MCF 10A (cell line): ENCODE results near the gene ZNF790. TPM values are rescaled to one million over a fixed set of nuclear protein-coding genes. Genes with fewer than 3 reads are reported as not detected.

ENCODE experiments used
- Bru-seq: library from RNA; stranded (reverse); fragments of 400-500 nt; gene quantifications from one replicate; lab custom pipeline; 2021; lab: Mats Ljungman, UMichigan
- BruChase-seq, 2 experiments: library from RNA; stranded (reverse); fragments of 400-500 nt; gene quantifications; one replicate each; lab custom pipeline; 2021; lab: Mats Ljungman, UMichigan
- BruUV-seq: library from RNA; stranded (reverse); fragments of 400-500 nt; replicated peaks from 2 replicates; lab custom pipeline; 2021; lab: Mats Ljungman, UMichigan
- CTCF ChIA-PET: fragments of 300-600 bp; sonication (Branson Sonifier 250); formaldehyde crosslinking; extraction: SDS; loops from one replicate; lab custom pipeline; 2021; ENCODE audit warnings: antibody characterized with exemption, inconsistent platforms; lab: Yijun Ruan, JAX
- POLR2A ChIA-PET: fragments of 300-600, 350-650 bp; sonication (Branson Sonifier 250); formaldehyde crosslinking; extraction: SDS; loops from one replicate; lab custom pipeline; 2020; ENCODE audit warnings: antibody characterized with exemption, inconsistent platforms; lab: Yijun Ruan, JAX
- DNase-seq: peaks from one replicate; pipeline ENCODE4 v3.0.0-alpha.2; 2018; ENCODE audit not compliant: unreplicated experiment
- H3K27ac Mint-ChIP-seq: one replicate; pipeline ENCODE4 v1.8.0; 2022; ENCODE audit warnings: mild to moderate bottlenecking, low read depth, mixed read lengths; ENCODE audit not compliant: unreplicated experiment
- H3K27me3 Mint-ChIP-seq: one replicate; pipeline ENCODE4 v1.8.0; 2022; ENCODE audit warnings: mixed read lengths; ENCODE audit not compliant: insufficient read depth, unreplicated experiment
- H3K36me3 Mint-ChIP-seq: one replicate; pipeline ENCODE4 v1.8.0; 2022; ENCODE audit warnings: mild to moderate bottlenecking, moderate library complexity, mixed read lengths; ENCODE audit not compliant: insufficient read depth, unreplicated experiment
- H3K4me1 Mint-ChIP-seq: one replicate; pipeline ENCODE4 v1.8.0; 2022; ENCODE audit warnings: mixed read lengths; ENCODE audit not compliant: insufficient read depth, unreplicated experiment
- H3K4me3 Mint-ChIP-seq: one replicate; pipeline ENCODE4 v1.8.0; 2022; ENCODE audit warnings: mild to moderate bottlenecking, moderate library complexity, mixed read lengths; ENCODE audit not compliant: unreplicated experiment
- H3K9me3 Mint-ChIP-seq: one replicate; pipeline ENCODE4 v1.8.0; 2022; ENCODE audit warnings: mixed read lengths; ENCODE audit not compliant: unreplicated experiment
- intact Hi-C: fragments of 100-400 bp; cut with micrococcal nuclease; formaldehyde crosslinking; loops from 2 replicates; pipeline ENCODE4 v1.14.1; 2022
- long read RNA-seq: library from polyadenylated mRNA; stranded (forward); transcript quantifications from one replicate; pipeline ENCODE4 v2.0.0, GENCODE V29; 2022
- total RNA-seq: library from RNA; stranded (reverse); gene quantifications from 2 replicates; pipeline ENCODE4 v1.2.3, GENCODE V29; 2022
- TF ChIP-seq, protein P1 (sequence below): fragments of 200-600 bp; IDR thresholded peaks from one replicate; pipeline ENCODE4 v1.8.0; 2022; ENCODE audit warnings: antibody characterized with exemption, mild to moderate bottlenecking; ENCODE audit not compliant: unreplicated experiment

The ZNF790 gene
- total RNA-seq = 8.2 and 8.7 TPM in 2 replicates
- Bru-seq, nascent RNA = percentile 66 among the genes with signal in this experiment
- percentile 63 among the genes with signal in this experiment for BruChase-seq, experiment 1, labeled RNA remaining after a 6-hour chase
- percentile 69 among the genes with signal in this experiment for BruChase-seq, experiment 2, labeled RNA remaining after a 2-hour chase
- long read RNA-seq, transcript ZNF790-207 (5 exons, 2,361 nt) = major isoform, 6 of 9 reads
- long read RNA-seq, partial matches to known transcripts = 0 of 9 reads
- long read RNA-seq, other reads (novel, unspliced or antisense) = 0 of 9 reads

DNA sequence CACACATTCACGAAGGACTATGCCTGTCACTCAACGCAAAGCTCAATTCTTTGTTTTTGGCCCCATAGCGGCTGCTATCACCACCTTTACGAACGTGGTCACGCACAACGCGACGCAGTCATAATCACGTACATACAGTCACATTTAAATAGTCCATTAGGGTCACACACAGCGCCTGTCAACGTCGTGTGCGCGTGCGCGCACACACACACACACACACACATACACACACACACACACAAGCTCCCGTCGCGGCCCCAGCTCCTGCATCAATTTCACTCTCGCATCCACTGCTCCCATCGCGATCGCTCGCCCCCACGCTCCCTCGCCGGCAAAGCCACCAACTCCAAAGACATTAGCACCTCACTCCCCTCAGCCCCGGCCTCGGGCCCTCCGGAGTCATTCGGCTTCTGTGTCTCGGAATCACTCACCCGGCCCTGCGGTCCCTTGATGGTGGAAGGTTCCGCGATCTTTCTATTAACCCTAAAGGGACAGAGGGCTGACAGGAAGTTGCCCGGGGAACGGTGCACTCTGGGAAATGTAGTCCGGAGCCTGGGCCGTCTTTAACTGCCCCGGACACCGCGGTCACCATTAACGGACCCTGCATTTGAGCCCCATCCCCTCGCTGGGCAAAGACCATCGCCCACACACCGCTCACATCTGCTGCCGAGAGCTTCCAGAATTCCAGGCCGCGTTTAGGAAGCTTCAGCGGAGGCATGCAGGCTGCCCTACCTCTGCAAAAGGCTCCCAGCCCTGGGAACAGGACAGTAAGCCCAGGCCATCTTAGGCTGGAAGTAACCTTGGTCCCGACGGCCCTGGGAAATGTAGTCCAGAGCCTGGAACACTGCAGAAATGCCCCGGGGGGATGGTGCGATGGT lies at the start of gene ZNF790:
Gene ZNF790, minus strand, starts transcription at position 482 of the 878 bp plus-strand sequence. CDS start 12,768 bp downstream, outside the sequence.
- CTCF ChIA-PET = interaction anchor here (0.8 to 1.5 kb wide), 3 partner anchors 12 to 153 kb away, joined by 3 to 14 read pairs (median 3); partner anchors contain the start of genes ZNF345, ZNF568 and ZNF829
- no peak within 1 kb of the TSS for H3K27ac Mint-ChIP-seq
- POLR2A ChIA-PET = interaction anchor here (0.6 to 5.3 kb wide), 22 partner anchors 8 to 1878 kb away, joined by 3 to 115 read pairs (median 3); partner anchors contain the start of genes WDR87, ZNF146, ZNF345 and ZNF383
- intact Hi-C loops = loop anchor here (1.0 to 10.0 kb wide), 2 partner anchors 12 to 313 kb away; partner anchors contain the start of genes ZNF260 and ZNF345
- DNase-seq = peak; percentile 79
- no TSS peak for BruUV-seq
- H3K36me3 Mint-ChIP-seq = peaks cover 31% of the 10 kb centered on the region
- peaks cover 22% of the 10 kb centered on the region for H3K9me3 Mint-ChIP-seq
- no peak within 1 kb of the TSS for H3K4me3 Mint-ChIP-seq
- TF ChIP-seq, protein P1, sequence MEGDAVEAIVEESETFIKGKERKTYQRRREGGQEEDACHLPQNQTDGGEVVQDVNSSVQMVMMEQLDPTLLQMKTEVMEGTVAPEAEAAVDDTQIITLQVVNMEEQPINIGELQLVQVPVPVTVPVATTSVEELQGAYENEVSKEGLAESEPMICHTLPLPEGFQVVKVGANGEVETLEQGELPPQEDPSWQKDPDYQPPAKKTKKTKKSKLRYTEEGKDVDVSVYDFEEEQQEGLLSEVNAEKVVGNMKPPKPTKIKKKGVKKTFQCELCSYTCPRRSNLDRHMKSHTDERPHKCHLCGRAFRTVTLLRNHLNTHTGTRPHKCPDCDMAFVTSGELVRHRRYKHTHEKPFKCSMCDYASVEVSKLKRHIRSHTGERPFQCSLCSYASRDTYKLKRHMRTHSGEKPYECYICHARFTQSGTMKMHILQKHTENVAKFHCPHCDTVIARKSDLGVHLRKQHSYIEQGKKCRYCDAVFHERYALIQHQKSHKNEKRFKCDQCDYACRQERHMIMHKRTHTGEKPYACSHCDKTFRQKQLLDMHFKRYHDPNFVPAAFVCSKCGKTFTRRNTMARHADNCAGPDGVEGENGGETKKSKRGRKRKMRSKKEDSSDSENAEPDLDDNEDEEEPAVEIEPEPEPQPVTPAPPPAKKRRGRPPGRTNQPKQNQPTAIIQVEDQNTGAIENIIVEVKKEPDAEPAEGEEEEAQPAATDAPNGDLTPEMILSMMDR = no peak
- no peaks in the 10 kb centered on the region for H3K27me3 Mint-ChIP-seq
- H3K4me1 Mint-ChIP-seq = no peaks in the 10 kb centered on the region

DNA sequence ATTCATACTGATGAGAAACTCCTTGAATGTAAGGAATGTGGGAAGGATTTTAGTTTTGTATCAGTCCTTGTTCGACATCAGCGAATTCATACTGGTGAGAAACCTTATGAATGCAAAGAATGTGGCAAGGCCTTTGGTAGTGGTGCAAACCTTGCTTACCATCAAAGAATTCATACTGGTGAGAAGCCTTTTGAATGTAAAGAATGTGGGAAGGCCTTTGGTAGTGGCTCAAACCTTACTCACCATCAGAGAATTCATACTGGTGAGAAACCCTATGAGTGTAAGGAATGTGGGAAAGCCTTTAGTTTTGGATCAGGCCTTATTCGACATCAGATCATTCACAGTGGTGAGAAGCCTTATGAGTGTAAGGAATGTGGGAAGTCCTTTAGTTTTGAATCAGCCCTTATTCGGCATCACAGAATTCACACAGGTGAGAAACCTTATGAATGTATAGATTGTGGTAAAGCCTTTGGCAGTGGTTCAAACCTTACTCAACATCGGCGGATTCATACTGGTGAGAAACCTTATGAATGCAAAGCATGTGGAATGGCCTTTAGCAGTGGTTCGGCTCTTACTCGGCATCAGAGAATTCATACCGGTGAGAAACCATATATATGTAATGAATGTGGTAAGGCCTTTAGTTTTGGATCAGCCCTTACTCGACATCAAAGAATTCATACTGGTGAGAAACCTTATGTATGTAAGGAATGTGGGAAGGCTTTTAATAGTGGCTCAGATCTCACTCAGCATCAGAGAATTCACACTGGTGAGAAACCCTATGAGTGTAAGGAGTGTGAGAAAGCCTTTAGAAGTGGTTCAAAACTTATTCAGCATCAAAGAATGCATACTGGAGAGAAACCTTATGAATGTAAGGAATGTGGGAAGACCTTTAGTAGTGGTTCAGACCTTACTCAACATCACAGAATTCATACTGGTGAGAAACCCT lies 39.1 kb upstream of the ZNF790 start:
- TF ChIP-seq, protein P1 = no peak
- H3K4me3 Mint-ChIP-seq = no peak overlapping the region
- H3K27ac Mint-ChIP-seq = no peak overlapping the region
- H3K9me3 Mint-ChIP-seq = peaks cover 42% of the 10 kb centered on the region
- H3K4me1 Mint-ChIP-seq = no peaks in the 10 kb centered on the region
- no peaks in the 10 kb centered on the region for H3K27me3 Mint-ChIP-seq
- H3K36me3 Mint-ChIP-seq = peaks cover 14% of the 10 kb centered on the region
- intact Hi-C loops = no loop called here
- no TSS peak for BruUV-seq
- ChIA-PET CTCF (no interaction called here), POLR2A (no interaction called here)
- no peak for DNase-seq

DNA sequence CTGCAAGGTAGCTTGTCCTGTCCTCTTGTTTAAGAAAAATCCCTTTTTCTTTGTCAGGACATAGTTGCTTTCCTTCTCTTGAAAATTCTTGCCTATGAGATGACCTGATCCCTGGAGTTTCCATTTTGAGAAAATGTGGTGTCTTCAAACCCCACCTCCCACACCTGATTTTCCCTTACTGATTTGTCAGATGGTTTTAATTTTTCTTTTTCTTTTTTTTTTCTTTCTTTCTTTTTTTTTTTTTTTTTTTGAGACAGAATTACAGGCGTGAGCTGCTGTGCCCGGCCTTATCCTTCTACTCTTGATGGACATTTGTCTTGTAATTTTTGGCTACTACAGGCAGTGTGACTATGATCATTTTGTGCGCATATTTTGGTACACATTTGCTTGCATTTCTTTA lies 13.7 kb upstream of the ZNF790 start:
- ChIA-PET POLR2A (interaction anchor here (5.3 kb wide), 1 partner anchor 14 kb away, joined by 115 read pairs; the partner anchor contains the start of gene ZNF790), CTCF (interaction anchor here (0.6 to 0.7 kb wide), 3 partner anchors 117 to 302 kb away, joined by 3 to 4 read pairs (median 3); no protein-coding TSS in a partner anchor)
- H3K9me3 Mint-ChIP-seq = peaks cover 27% of the 10 kb centered on the region
- H3K27me3 Mint-ChIP-seq = no peaks in the 10 kb centered on the region
- no peaks in the 10 kb centered on the region for H3K4me1 Mint-ChIP-seq
- H3K36me3 Mint-ChIP-seq = peaks cover 18% of the 10 kb centered on the region
- H3K27ac Mint-ChIP-seq = no peak overlapping the region
- H3K4me3 Mint-ChIP-seq = no peak overlapping the region
- DNase-seq = no peak
- intact Hi-C loops = loop anchor here (2.0 to 10.0 kb wide), 4 partner anchors 165 to 637 kb away; partner anchors contain the start of genes ZFP14, ZNF146, ZNF260 and ZNF565
- TF ChIP-seq, protein P1 = no peak
- BruUV-seq = no TSS peak
